Breast epithelium (tissue), 3 donors: Measurements from ENCODE around the gene CD58.

ENCODE experiments used
- CTCF ChIP-seq, 3 donors: fragments of 450-650 bp; IDR thresholded peaks; one replicate each; pipeline ENCODE4 v1.5.1; 2016 to 2017; ENCODE audit warnings: antibody characterized with exemption in 3 of 3, mild to moderate bottlenecking in 3 of 3, moderate library complexity in 3 of 3
- POLR2A ChIP-seq: fragments of 450-650 bp; IDR thresholded peaks from one replicate; pipeline ENCODE4 v1.6.1; 2016; ENCODE audit warnings: antibody characterized with exemption, mild to moderate bottlenecking, moderate library complexity

- TF ChIP-seq POLR2A = no peak
- no peak for TF ChIP-seq CTCF (IDR thresholded peaks at IDR 0.05)
These were observed 41.1 kb downstream of the CD58 start for GRCh38 chr1:116529681-116530080.
